ENCODE data around the gene ALAS1.

DNA sequence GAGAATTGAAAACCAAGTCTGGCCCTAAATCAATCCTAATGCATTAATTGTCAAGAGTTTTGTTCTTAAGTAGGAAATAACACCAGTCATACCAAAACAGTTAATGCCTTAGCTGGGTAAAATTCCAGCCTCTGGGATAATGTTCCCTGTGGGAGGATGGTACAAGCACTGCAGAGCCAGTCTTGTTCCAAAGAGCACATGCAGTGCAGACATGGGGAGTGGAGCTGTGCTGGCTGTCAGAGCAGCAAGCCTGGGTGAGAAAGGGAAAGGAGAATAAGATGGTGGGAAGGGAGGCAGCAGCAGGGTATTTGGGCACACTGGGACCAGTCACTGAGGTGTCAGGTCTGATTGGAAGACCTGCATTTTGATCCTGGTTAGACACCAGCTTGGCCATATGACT is 12.1 kb downstream of the ALAS1 start:
- TF ChIP-seq CTCF (IDR thresholded peaks at IDR 0.05) (no peak), POLR2A (IDR thresholded peaks at IDR 0.05) (no peak), EP300 (IDR thresholded peaks at IDR 0.05) (no peak)
